SK-N-MC (cell line): ENCODE data around the gene FLNC.

Experiments
- EZH2 ChIP-seq: fragments of 200-600 bp; sonication (generic); IDR thresholded peaks from one replicate; pipeline ENCODE4 v1.6.1; 2017; ENCODE audit warnings: antibody characterized with exemption
- POLR2AphosphoS5 ChIP-seq: IDR thresholded peaks from 2 replicates; pipeline ENCODE4 v1.6.1; 2012; ENCODE audit warnings: mild to moderate bottlenecking, low read depth, low read length, borderline replicate concordance

DNA sequence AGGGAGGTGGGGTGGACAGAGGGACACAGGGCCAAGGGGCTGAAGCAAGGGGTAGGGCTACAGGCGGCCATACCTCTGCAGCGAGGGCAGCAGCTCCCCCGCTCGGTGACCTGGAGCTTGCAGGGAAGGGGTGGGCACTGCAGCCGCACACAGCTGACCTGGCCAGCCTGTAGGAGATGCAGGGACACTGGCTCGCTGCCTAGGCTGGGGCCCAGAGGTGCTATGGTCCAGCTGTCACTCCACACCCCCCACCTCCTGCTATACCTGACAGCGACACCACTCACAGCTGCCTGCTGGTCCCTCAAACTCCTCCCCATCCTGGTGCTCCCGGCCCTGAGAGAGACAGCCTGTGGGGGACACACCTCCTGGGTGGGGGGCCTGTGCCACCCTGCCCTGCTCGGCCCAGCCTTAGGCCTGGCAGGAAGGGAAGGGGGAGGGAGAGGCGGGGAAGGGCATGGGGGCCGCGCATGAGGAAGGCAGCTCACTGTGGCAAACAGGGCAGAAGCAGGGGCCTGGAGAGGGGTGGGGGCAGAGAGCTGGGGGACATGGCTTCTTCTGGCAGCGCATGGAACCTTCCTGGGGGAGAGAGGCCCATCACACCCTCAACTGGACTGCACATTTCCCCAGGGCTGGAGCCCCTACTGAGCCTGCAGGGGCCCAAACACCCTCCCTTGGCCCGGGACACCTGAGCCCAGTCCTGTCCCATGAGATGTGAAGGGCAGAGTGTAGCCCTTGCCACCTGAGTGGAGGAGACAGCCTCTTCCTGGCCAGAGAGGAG, 56.4 kb downstream of the FLNC start:
- TF ChIP-seq EZH2 = no peak
- no peak for TF ChIP-seq POLR2AphosphoS5
